ENCODE measurements around the gene PHF20.
"Not testable (repeated sequence)": the region's sequence is repeated elsewhere in the genome, so short reads cannot be mapped to it uniquely, and the experiment has no call there.

PHF20 gene

DNA sequence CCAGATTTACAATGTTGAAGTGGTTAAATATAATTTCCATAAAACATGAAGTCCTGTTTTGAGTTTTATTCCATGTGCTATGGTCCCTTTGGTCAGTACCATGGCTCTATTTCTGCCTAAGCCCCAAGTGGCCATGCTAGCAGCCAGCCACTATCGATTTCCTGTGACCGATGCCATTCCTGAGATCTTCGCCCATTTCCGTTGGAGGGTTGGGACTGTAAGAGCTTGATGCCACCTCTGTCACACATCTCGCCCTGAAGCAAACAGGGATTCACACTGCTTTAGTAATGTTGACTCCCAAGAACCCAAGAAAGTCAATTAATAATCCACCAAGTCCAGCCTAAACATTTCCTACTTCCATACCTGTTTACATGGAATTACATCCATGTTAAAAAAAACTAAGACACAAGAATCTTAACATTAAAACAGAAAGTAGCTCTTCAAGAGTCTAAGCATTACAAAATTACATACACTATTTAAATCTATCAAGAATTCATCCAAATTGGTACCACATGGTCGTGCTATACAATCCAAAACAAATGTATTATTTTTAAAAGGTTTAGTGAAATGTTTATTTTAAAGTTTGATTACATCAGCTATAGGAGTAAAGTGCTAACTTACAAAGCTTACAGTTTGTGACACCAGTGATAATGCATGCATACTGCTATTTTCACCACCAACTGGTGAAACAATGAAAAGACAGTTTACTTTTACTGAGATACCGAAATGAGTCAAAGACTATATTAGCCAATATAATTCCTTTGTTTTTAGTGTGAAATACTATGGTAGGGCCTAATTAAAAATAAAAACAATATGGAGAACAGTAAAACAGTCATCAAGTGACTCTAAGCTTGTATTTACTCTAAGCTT is 32.3 kb upstream of the PHF20 start:
- H3K4me3 ChIP-seq (ENCODE audit: low read depth, low read length) = peak overlapping the region; percentile 94
- H3K9me3 ChIP-seq (ENCODE audit: severe bottlenecking) = no peaks in the 10 kb centered on the region
- no peak for DNase-seq
- TF ChIP-seq, protein P1, sequence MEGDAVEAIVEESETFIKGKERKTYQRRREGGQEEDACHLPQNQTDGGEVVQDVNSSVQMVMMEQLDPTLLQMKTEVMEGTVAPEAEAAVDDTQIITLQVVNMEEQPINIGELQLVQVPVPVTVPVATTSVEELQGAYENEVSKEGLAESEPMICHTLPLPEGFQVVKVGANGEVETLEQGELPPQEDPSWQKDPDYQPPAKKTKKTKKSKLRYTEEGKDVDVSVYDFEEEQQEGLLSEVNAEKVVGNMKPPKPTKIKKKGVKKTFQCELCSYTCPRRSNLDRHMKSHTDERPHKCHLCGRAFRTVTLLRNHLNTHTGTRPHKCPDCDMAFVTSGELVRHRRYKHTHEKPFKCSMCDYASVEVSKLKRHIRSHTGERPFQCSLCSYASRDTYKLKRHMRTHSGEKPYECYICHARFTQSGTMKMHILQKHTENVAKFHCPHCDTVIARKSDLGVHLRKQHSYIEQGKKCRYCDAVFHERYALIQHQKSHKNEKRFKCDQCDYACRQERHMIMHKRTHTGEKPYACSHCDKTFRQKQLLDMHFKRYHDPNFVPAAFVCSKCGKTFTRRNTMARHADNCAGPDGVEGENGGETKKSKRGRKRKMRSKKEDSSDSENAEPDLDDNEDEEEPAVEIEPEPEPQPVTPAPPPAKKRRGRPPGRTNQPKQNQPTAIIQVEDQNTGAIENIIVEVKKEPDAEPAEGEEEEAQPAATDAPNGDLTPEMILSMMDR (IDR thresholded peaks at IDR 0.05; ENCODE audit: low read depth, low read length) = no peak
- no peak overlapping the region for H3K27ac ChIP-seq
- peaks cover 73% of the 10 kb centered on the region for H3K36me3 ChIP-seq
- no peaks in the 10 kb centered on the region for H3K27me3 ChIP-seq (ENCODE audit: insufficient read depth, low read depth, severe bottlenecking)

DNA sequence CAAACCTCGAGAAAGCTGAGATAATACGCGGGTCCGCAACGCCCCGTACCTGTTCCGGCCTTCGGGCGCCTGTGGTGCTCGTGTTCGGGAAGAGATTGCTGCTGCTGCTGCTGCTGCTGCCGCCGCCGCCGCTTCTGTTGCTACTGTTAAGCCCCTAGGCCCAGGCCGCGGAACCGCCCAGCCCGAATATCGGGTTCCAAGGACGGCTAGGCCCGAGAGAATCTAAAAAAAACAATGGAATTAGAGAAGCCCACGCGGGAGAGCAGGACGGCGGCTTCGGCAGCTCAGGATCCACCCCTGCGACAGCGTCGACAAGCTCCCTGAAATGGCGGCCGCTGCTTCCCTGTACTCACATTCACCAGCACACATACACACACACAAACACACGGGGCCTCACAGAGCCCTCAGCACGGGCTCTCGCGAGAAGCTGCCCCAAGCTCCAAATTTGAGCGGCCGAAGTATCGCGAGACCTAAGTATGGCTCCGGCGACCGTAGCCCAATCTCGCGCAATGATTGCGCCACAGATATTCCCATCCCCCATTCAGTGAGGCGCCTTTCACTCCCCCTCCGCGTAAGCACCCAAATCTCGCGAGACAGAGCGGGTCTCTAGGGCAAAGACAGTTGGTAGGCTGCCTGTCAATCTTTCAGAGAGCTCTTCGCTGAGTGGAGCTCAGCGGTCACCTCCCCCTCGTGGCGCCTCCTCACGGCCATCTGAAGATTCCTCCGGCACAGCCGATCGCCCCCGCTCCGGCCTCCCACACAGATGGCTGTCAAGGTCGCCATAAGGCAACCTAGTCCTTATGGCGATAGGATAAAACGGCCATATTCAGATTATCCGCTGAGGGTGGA is 29.7 kb upstream of the PHF20 start, which contains the start of gene RBM39:
RBM39 (minus strand) TSS at position 369 of the 849 bp plus-strand sequence. CDS start 1,386 bp downstream, outside the sequence.
- peak; percentile 100 for DNase-seq
- no peaks in the 10 kb centered on the region for H3K9me3 ChIP-seq (ENCODE audit: severe bottlenecking)
- H3K36me3 ChIP-seq = peaks cover 47% of the 10 kb centered on the region
- TF ChIP-seq, protein P1 (IDR thresholded peaks at IDR 0.05; ENCODE audit: low read depth, low read length) = 0 out of 2 replicates have a peak, but pooled peaks have one; percentile 36
- H3K4me3 ChIP-seq (ENCODE audit: low read depth, low read length) = peak within 1 kb of the TSS; percentile 94
- H3K27ac ChIP-seq = peak within 1 kb of the TSS; percentile 100
- H3K27me3 ChIP-seq (ENCODE audit: insufficient read depth, low read depth, severe bottlenecking) = no peaks in the 10 kb centered on the region

DNA sequence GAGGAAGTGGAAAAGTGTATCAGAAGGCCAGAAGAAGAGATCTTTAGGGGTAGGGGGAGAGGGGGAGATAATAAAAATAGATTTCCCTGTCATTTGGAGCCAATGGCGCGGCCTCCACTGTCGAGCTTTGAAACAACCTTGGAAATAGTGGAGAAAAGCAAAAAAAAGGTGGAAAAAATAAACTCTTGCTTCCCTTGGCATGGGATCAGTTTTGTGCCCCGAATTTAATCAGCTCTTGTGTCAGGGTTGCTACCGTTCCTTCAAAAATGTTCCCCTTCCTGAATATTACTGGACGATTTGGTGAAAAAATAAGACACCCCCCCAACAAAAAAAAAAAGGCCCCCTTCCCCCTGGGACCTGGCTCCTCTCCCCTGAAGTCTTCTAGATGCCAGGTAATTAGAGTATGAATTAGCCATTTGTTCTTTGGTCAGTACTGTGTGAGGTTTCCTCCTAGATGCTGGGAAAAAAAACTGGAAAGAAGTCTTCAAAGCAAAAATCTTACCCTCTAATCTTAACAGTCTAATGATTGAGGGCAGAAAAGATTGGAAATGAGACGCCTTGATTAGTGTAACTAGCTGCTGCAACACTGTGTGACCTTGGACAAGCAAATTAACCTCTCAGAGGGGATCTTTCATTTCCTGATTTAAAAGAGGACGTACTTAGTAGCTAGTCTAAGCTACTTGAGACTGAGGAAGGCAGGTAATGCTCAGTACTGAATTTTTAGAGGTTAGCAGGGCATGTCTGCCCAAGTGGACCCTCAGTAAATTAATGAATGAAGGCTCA is 28.9 kb upstream of the PHF20 start:
- H3K27me3 ChIP-seq (ENCODE audit: insufficient read depth, low read depth, severe bottlenecking) = no peaks in the 10 kb centered on the region
- no peaks in the 10 kb centered on the region for H3K9me3 ChIP-seq (ENCODE audit: severe bottlenecking)
- H3K4me3 ChIP-seq (ENCODE audit: low read depth, low read length) = peak overlapping the region; percentile 47
- DNase-seq = peak; percentile 49
- H3K27ac ChIP-seq = peak overlapping the region; percentile 99
- peaks cover 39% of the 10 kb centered on the region for H3K36me3 ChIP-seq
- TF ChIP-seq, protein P1 (IDR thresholded peaks at IDR 0.05; ENCODE audit: low read depth, low read length) = no peak

DNA sequence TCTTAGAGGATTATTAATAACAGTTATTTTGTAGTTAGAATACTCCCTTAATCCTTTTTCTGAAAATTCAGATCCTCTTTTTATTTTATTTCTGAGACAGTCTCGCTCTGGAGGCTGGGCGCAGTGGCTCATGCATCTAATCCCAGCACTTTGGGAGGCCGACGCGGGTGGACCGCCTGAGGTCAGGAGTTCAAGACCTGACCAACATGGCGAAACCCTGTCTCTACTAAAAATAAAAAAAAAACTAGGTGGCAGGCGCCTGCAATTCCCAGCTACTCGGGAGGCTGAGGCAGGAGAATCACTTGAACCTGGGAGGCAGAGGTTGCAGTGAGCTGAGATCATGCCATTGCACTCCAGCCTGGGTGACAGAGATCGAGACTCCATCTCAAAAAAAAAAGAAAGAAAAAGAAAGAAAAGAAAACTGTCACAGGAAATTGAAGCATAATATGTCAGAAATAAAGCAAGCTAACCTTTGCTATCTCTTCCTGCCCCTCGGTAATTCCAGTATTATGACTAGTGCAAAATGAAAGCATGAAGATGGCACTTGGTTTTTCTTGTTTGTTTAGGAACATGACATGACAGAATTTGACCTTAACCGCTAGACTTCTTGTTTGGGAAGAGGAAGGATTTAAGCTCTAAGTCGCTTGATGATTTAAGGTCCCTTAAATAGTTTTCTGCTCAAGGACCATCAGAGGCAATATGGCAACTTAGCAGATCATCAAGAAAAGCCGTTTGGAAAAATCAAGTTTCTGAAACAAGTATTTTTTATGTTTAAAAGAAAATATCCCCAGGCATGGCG is 27.9 kb upstream of the PHF20 start:
- Histone ChIP-seq H3K27ac (peak overlapping the region; percentile 99), H3K27me3 (ENCODE audit: insufficient read depth, low read depth, severe bottlenecking) (no peaks in the 10 kb centered on the region), H3K4me3 (ENCODE audit: low read depth, low read length) (peak overlapping the region; percentile 47), H3K9me3 (ENCODE audit: severe bottlenecking) (no peaks in the 10 kb centered on the region), H3K36me3 (peaks cover 29% of the 10 kb centered on the region)
- DNase-seq = peak; percentile 77
- TF ChIP-seq, protein P1 (IDR thresholded peaks at IDR 0.05; ENCODE audit: low read depth, low read length) = no peak

DNA sequence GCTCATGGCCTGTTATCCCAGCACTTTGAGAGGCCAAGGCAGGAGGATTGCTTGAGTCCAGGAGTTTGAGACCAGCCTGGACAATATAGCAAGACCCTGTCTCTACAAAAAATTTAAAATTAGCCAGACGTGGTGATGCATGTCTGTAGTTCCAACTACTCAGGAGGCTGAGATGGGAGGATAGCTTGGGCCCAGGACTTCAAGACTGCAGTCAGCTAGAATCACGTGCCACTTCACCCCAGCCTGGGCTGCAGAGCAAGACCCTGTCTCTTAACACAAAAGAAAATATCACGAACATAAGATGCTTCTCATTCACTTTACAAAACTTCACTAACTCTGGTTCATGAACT is 27.3 kb upstream of the PHF20 start:
- DNase-seq; H3K27me3 ChIP-seq (ENCODE audit: insufficient read depth, low read depth, severe bottlenecking); H3K4me3 ChIP-seq (ENCODE audit: low read depth, low read length); H3K9me3 ChIP-seq (ENCODE audit: severe bottlenecking): not testable (repeated sequence)
- peak overlapping the region; percentile 99 for H3K27ac ChIP-seq
- peaks cover 24% of the 10 kb centered on the region for H3K36me3 ChIP-seq
